ENCODE data around the gene KIF20A.
"Not testable (repeated sequence)": the region's sequence is repeated elsewhere in the genome, so short reads cannot be mapped to it uniquely, and the experiment has no call there.

The KIF20A gene

DNA sequence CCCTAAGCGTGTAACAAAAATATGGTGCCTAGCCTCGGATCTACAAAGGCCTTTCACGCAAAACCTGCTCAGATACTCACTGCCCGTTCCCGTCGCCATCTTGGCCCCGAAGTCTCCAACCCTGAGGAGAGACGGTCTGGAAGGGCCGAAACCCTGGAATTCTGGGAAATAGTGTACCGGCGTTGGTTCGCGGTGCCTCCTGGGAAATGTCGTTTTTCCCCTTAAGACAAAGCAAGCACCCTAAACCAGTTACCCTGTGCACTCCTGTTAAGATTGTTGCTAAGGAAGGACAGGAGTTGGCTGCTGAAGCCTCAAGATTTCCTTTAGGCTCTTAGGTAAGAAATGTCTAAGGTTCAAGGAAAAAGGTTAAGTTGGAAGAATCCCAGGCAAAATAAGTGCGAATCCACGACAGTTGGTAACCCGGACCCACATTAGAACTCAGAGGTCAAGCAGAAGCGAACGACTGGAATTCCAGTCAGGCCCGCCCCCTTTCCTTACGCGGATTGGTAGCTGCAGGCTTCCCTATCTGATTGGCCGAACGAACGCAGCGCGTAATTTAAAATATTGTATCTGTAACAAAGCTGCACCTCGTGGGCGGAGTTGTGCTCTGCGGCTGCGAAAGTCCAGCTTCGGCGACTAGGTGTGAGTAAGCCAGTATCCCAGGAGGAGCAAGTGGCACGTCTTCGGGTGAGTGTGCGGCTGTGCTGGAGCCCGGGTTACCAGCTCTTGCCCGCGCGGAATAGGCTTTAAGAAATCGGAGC is at the start of gene KIF20A, which contains the start of gene BRD8:
TSS of gene KIF20A (plus strand) at position 597 of the 761 bp plus-strand sequence. CDS start 569 bp downstream, outside the sequence.
TSS of gene BRD8 (minus strand) at position 115 of the 761 bp plus-strand sequence. CDS start at position 99, 16 bp downstream.
- peak; percentile 62 to 80 for DNase-seq (ENCODE audit: low read depth in 2 of 2, low spot score in 1 of 2)

DNA sequence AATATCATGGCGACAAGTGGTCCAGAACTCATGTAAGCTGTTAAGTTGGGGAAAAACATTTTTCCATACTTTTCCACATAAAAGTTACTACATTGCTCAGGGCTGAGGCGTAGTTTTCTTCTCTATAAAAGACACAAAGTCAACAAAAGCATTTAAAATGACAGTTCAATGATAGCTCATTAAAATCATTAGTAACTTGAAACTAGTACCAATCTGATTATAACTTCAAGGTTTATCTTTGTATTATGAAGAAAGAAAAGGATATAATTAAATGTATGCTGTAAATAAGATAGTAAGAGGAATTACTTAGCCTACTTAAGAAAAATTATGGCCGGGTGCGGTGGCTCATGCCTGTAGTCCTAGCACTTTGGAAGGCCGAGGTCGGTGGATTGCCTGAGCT is 49.6 kb upstream of the KIF20A start:
- no peak for DNase-seq (ENCODE audit: low read depth in 2 of 2, low spot score in 1 of 2)

DNA sequence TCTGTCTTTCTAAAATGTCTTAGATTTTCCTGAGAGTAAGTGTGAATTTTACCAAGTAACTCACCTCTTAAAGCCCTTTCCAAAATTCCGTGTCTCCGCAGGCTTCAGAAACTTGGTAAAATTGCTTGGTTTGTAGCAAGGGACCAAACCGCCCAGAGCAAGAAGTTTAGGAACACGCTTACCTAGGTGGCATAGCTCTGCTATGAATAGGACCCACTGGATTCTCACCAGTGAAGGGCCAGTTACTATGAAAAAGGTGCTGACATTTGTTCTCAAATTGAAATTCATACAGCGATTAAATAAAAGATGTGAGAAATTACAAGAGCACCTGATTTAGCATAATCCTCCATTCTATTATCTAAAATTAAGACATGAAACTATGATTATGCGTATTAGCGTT is 46.4 kb upstream of the KIF20A start:
- DNase-seq (ENCODE audit: low read depth in 2 of 2, low spot score in 1 of 2), result no peak

- no peak for DNase-seq (ENCODE audit: low read depth in 2 of 2, low spot score in 1 of 2)
Measured at GRCh38 chr5:138138949-138139780, 39.7 kb upstream of the KIF20A start, which contains the start of gene NME5. Gene NME5, minus strand, starts transcription at chr5:138139428. Its CDS starts 648 bp downstream, at chr5:138138780.

- DNase-seq (ENCODE audit: low read depth in 2 of 2, low spot score in 1 of 2), result no peak
Measured at GRCh38 chr5:138139781-138140090, 39.2 kb upstream of the KIF20A start.

DNA sequence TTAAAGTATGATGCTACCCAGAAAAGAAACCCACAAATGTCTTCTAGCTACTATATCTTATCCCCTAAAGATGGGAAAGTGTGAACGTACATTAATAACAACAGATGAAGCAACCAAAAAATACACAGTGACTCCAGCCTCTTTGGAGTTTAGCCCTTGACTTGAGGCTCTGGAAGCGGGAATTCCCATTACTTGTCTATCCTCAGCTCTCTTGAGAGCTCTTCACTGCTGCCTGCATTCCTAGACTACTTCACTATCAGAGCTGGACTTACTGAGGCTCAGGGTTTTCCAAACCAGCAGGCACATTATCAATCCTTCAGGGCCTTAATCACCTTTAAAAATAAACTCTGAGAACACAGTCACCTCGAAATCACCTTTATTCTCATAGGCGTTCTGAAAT is 38.6 kb upstream of the KIF20A start:
- DNase-seq (ENCODE audit: low read depth in 2 of 2, low spot score in 1 of 2), result no peak

DNA sequence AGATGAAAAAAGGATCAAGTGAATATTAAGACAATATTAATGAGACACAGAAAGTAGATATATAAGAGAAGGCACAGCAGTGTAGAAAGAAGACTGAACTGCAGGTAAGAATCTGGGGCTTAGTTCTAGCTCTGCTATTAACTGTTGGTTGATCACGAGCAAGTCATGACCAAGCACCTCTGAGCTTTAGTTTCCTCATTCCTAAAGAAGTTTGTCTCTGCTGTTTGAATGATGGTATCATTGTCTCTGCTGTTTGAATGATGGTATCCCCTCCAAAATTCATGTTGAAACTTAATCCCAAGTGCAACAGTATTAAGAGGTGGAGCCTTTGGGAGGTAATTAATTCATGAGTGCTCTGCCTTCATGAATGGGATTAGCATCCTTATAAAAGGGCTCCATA is 37.2 kb upstream of the KIF20A start:
- DNase-seq (ENCODE audit: low read depth in 2 of 2, low spot score in 1 of 2), result no peak

- not testable (repeated sequence) for DNase-seq (ENCODE audit: low read depth in 2 of 2, low spot score in 1 of 2)
Measured at GRCh38 chr5:138143578-138143977, 35.3 kb upstream of the KIF20A start.

DNA sequence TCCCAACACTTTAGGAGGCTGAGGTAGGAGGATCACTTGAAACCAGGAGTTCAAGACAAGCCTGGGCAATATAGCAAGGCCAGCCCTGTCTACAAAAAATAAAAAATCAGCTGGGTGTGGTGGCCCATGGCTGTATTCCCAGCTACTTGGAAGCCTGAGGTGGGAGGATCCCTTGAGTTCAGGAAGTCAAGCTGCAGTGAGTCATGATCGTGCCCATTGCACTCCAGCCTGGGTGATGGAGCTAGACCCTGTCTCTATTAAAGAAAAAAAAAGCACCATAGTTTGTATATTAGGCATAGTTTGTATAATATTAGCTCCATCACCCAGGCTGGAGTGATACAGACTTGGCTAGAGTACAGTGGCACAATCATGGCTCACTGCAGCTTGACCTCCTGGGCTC is 30.1 kb upstream of the KIF20A start:
- no peak for DNase-seq (ENCODE audit: low read depth in 2 of 2, low spot score in 1 of 2)

- DNase-seq (ENCODE audit: low read depth in 2 of 2, low spot score in 1 of 2), result no peak
Measured at GRCh38 chr5:138149530-138149929, 29.4 kb upstream of the KIF20A start.

GRCh38 chr5:138155977-138156376 is 22.9 kb upstream of the KIF20A start:
- DNase-seq (ENCODE audit: low read depth in 2 of 2, low spot score in 1 of 2), result not testable (repeated sequence)

DNA sequence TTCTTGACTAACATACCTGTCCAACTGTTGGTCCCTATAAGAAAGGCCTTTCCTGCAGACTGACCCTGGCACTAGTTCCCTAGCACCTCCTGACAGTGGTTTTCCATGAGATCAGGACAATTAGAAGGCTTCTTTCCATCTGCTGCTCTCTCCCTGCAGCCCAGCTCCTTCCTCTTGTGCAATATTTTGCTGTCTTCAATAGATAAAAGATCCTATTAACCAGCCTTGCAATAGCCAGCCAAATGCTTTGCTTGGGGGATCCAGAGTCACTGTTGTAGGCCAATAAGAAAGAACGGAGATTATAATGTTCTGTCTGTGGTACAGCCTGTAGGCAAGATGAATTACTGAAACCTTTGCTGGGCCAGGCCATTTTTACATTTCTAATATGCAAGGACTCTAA is 21.3 kb upstream of the KIF20A start:
- no peak for DNase-seq (ENCODE audit: low read depth in 2 of 2, low spot score in 1 of 2)

DNA sequence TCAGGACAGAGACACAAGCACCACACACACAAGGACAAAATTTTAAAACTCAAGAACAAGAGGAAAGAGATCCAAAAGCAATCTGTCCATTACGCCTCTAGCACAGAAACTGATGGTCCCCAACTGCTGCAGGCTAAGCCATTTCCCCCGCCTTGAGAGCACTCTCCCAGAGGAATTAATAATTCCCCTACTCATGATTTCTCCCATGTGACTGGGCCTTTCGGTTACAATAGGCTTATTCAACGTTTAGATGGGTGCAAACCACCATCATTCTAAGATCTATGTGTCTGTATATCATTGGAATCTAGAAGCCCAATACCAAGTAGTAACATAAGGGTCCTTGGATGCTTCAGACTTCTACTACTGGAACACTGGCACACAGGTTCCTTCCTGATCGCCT is 19.2 kb upstream of the KIF20A start:
- DNase-seq (ENCODE audit: low read depth in 2 of 2, low spot score in 1 of 2), result no peak

GRCh38 chr5:138160706-138161105 is 18.2 kb upstream of the KIF20A start:
- no peak for DNase-seq (ENCODE audit: low read depth in 2 of 2, low spot score in 1 of 2)

DNA sequence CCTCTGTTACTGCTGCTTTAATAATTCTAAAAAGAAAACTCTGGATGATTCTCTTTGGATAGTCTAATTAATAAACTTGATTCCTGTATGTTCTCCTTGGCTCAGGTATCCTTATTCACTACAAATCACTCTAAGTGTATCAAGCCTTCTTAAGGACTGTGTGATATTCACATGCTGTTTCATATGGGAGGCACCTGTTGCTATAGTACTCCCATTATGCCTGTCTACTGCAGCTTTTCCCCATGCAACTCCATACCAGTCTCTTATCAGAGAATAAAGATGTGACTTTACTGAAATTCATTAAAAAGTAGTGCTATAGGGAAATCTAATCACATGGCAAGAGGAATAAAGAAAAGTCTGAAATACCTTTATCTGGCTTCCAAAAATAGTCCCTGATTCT is 15.2 kb upstream of the KIF20A start:
- DNase-seq (ENCODE audit: low read depth in 2 of 2, low spot score in 1 of 2), result no peak

DNA sequence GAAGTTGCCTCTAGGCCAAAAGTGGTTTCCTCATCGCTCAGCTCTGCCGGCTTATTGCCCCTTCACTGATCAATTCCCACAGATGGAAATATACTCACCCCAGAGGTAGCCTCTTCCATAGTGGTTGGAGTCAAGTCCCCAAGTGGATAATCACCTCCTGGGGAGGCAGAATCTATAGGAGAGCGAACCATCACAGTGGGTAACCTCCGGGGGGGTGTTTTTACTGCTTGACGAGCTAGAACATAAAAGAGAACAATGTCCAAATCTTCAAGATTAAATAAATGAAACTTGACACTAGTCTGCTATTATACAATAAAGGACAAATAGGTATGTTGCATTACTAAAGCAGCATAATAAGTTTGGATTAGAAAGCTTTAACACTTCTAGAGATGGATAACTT is 9.8 kb upstream of the KIF20A start:
- DNase-seq (ENCODE audit: low read depth in 2 of 2, low spot score in 1 of 2), result no peak

DNA sequence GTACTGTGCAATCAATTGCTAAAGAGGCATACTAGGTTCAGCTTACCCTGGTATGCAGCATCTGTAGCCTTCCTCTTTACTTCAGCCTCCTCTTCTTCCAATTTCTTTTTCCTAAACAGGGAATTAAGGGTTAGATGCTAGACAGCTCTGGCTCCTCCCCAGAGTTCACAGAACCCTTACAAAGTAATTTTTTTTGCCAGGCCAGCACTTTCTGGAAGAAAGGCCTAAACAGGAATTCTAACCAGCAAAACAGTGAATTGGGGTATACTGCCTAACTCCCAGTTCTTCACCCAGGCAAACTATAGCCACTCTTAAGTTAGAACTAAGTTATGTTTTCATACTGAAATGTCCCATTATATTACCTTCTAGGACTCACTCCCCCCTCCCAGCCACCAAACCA is 8.6 kb upstream of the KIF20A start:
- DNase-seq (ENCODE audit: low read depth in 2 of 2, low spot score in 1 of 2), result no peak

DNA sequence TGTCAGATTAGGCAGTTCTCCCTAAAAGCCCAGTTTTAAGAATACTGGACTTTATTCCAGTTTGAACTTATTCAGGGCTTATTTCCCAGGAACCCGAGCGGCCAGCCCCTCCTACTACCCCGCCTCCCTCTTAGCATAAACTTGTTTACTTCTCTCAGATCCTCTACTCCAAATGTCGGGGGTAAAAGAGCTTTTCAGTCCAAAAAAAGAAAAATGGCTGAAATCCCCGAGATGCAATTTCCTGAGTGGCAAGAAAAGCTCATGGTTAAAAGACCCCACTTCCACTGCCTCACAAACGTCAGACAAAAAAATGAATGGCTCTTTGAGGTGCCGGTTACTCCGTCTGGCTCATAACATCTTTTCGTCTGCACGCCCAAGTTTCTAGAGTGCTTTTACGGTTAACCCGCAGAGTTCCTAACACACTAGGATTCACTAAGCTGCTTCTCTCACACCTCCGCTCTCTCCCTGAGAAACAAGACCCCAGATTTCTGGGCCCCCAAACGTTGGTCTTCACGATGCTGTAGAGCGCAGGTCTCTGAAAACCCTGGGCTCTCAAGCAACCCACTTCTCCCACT is 884 bp upstream of the KIF20A start:
- DNase-seq (ENCODE audit: low read depth in 2 of 2, low spot score in 1 of 2), result peak in 1 of 2 donors; percentile 0

GRCh38 chr5:138179277-138179857 is 455 bp downstream of the KIF20A start:
- no peak for DNase-seq (ENCODE audit: low read depth in 2 of 2, low spot score in 1 of 2)

DNA sequence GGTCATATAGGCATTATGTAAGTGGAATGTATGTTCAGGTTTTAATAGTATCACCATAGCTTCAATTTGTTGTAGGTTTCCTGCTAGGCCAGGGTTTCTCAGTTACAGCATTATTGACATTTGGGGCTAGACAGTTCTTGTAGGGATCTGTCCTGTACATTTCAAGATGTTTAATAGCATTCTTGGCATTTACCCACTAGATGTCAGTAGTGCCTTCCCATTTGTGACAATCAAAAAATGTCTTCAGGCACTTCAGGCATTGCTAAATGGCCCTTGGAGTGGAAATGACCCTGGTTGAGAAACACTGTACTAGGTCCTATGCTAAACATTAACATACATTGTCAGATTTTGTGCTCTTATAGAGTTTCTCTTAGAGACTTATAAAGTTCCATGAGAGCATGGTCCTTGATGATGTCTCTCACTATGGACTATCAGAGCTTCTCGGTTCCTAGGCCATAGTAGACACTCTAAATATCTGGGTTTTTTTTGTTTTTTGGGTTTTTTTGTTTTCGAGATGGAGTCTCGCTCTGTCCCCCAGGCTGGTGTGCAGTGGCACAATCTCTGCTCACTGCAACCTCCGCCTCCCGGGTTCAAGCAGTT is 1.4 kb downstream of the KIF20A start:
- DNase-seq (ENCODE audit: low read depth in 2 of 2, low spot score in 1 of 2), result no peak

DNA sequence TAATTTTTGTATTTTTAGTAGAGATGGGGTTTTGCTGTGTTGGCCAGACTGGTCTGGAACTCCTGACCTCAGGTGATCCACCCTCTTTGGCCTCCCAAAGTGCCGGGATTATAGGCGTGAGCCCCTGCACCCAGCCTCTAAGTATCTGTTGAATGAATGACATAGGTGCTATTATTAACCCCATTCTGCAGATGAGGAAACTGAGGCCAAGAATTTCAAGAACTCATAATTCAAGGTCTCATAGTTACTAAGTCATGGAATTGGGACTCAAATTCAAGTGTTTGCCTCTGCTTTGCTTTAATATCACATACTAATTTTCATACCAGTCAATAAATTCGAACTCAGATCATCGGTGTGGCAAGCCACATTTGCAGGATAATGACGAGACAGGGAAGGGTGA is 1.9 kb downstream of the KIF20A start:
- no peak for DNase-seq (ENCODE audit: low read depth in 2 of 2, low spot score in 1 of 2)
